B cell (primary cell): ENCODE data around the gene RERG. TPM values are rescaled to one million over a fixed set of nuclear protein-coding genes. Genes with fewer than 3 reads are reported as not detected.

Experiments used
- ATAC-seq: fragments of 200-7000 bp; cut with Tn5 transposase; one replicate; pipeline ENCODE4 v1.10.0; 2021; ENCODE audit warnings: low read depth, mild to moderate bottlenecking, moderate number of reproducible peaks, moderate library complexity
- CTCF ChIA-PET: fragments of 350-600 bp; sonication (Branson Sonifier 250); formaldehyde crosslinking; loops from one replicate; lab custom pipeline; 2021; ENCODE audit warnings: antibody characterized with exemption, inconsistent platforms; lab: Charles Lee
- POLR2A ChIA-PET: fragments of 350-600 bp; sonication (Branson Sonifier 250); formaldehyde crosslinking; loops from one replicate; lab custom pipeline; 2021; ENCODE audit warnings: antibody characterized with exemption; lab: Charles Lee
- DNase-seq: peaks from one replicate; pipeline ENCODE4 v3.0.0; 2013
- H2AFZ ChIP-seq: 2 replicates; pipeline ENCODE4 v1.6.1; 2012; ENCODE audit warnings: mild to moderate bottlenecking, low read depth, low read length; ENCODE audit not compliant: insufficient read depth, poor library complexity, severe bottlenecking
- H3K27ac ChIP-seq, 2 donors: 1 replicate in 1 of 2; 2 replicates in 1 of 2; pipeline ENCODE4 v1.5.1; 2012 to 2013; ENCODE audit warnings: low read length in 2 of 2, mild to moderate bottlenecking in 2 of 2, moderate library complexity in 1 of 2
- H3K27me3 ChIP-seq, 4 experiments: fragments of 200-600 bp in 1 of 4; sonication (generic) in 1 of 4; replicated peaks in 1 of 4; 1 replicate in 2 of 4; 2 replicates in 2 of 4; pipeline versions ENCODE4 v1.6.1 to v1.7.0; 2013 to 2016; ENCODE audit warnings: low read length in 3 of 4, mild to moderate bottlenecking in 2 of 4, mixed read lengths in 1 of 4, moderate library complexity in 1 of 4; ENCODE audit not compliant: insufficient read depth in 4 of 4, control insufficient read depth in 3 of 4; ENCODE audit errors: control extremely low read depth in 1 of 4
- H3K36me3 ChIP-seq, 2 experiments: replicated peaks in 1 of 2; 1 replicate in 1 of 2; 2 replicates in 1 of 2; pipeline versions ENCODE4 v1.6.1 to v1.7.1; 2013; ENCODE audit warnings: low read length in 1 of 2; ENCODE audit not compliant: insufficient read depth in 2 of 2, control insufficient read depth in 1 of 2; ENCODE audit errors: control extremely low read depth in 1 of 2, extremely low read depth in 1 of 2
- H3K4me1 ChIP-seq, 2 donors: fragments of 200-600 bp in 1 of 2; sonication (generic) in 1 of 2; 1 replicate in 1 of 2; 2 replicates in 1 of 2; pipeline versions ENCODE4 v1.5.1 to v1.6.1; 2013 to 2017; ENCODE audit warnings: low read length in 2 of 2; ENCODE audit not compliant: control insufficient read depth in 2 of 2, insufficient read depth in 2 of 2
- H3K4me2 ChIP-seq: replicated peaks from 2 replicates; pipeline ENCODE3; 2012; ENCODE audit warnings: mild to moderate bottlenecking, low read depth, low read length; ENCODE audit not compliant: poor library complexity, severe bottlenecking
- H3K4me3 ChIP-seq, 5 experiments: fragments of 200-600 bp in 1 of 5; sonication (generic) in 1 of 5; 1 replicate in 3 of 5; 2 replicates in 2 of 5; pipeline versions ENCODE4 v1.5.1 to v1.7.0; 2011 to 2016; ENCODE audit warnings: low read length in 4 of 5, mild to moderate bottlenecking in 4 of 5, low read depth in 2 of 5, control low read depth in 1 of 5, moderate library complexity in 1 of 5; ENCODE audit not compliant: insufficient read depth in 1 of 5; ENCODE audit errors: control extremely low read depth in 1 of 5, extremely low read depth in 1 of 5
- H3K79me2 ChIP-seq: fragments of 200-600 bp; sonication (generic); one replicate; pipeline ENCODE4 v1.6.0; 2016; ENCODE audit warnings: low read length; ENCODE audit not compliant: control insufficient read depth, insufficient read depth
- H3K9ac ChIP-seq: fragments of 200-600 bp; sonication (generic); 2 replicates; pipeline ENCODE4 v1.6.1; 2017; ENCODE audit warnings: mild to moderate bottlenecking, low read length, moderate library complexity
- H3K9me3 ChIP-seq, 3 donors: one replicate each; pipeline versions ENCODE4 v1.6.1 to v1.7.1; 2013; ENCODE audit warnings: low read length in 2 of 3; ENCODE audit not compliant: control insufficient read depth in 2 of 3, insufficient read depth in 1 of 3; ENCODE audit errors: control extremely low read depth in 1 of 3
- H4K20me1 ChIP-seq: 2 replicates; pipeline ENCODE4 v1.6.0; 2012; ENCODE audit warnings: mild to moderate bottlenecking, low read length; ENCODE audit not compliant: insufficient read depth, control insufficient read depth, poor library complexity, severe bottlenecking
- H3K27ac Mint-ChIP-seq: one replicate; pipeline ENCODE4 v1.8.0; 2021; ENCODE audit warnings: mixed read lengths
- H3K27me3 Mint-ChIP-seq: one replicate; pipeline ENCODE4 v1.8.0; 2021; ENCODE audit warnings: mixed read lengths
- H3K4me1 Mint-ChIP-seq: one replicate; pipeline ENCODE4 v1.8.0; 2021; ENCODE audit warnings: mixed read lengths
- H3K4me3 Mint-ChIP-seq: one replicate; pipeline ENCODE4 v1.8.0; 2021; ENCODE audit warnings: mixed read lengths
- H3K9me3 Mint-ChIP-seq: one replicate; pipeline ENCODE4 v1.8.0; 2022; ENCODE audit warnings: mixed read lengths; ENCODE audit not compliant: insufficient read depth
- EZH2 ChIP-seq: IDR thresholded peaks from 2 replicates; pipeline ENCODE4 v1.6.1; 2012; ENCODE audit warnings: borderline replicate concordance, low read depth, mild to moderate bottlenecking, moderate library complexity, low read length; ENCODE audit not compliant: insufficient read depth, poor library complexity, severe bottlenecking
- WGBS: methylation state at CpG from one replicate; pipeline ENCODE4 v1.1.5; 2013; ENCODE audit warnings: missing lambda C conversion rate; ENCODE audit not compliant: insufficient coverage; 5-methylcytosine and 5-hydroxymethylcytosine counted together
- intact Hi-C: fragments of 100-400 bp; cut with micrococcal nuclease; formaldehyde crosslinking; loops from one replicate; pipeline ENCODE4 v1.10.0; 2022
- polyA plus RNA-seq: library from polyadenylated mRNA; depleted of rRNA; stranded (reverse); fragments of >200 nt; gene quantifications from 2 replicates; pipeline ENCODE4 v1.2.3, GENCODE V29; 2012
- total RNA-seq, 2 donors: library from RNA; stranded (reverse); fragments of 120-200 nt in 1 of 2; gene quantifications; 1 replicate in 1 of 2; 2 replicates in 1 of 2; pipeline versions ENCODE4 v1.2.3 to v1.2.4, GENCODE V29; 2013 to 2022
- TF ChIP-seq, protein P1 (sequence below): fragments of 200-600 bp; IDR thresholded peaks from one replicate; pipeline ENCODE4 v1.8.0; 2022; ENCODE audit warnings: antibody characterized with exemption, mild to moderate bottlenecking

RERG gene
- total and polyA plus RNA-seq, 2 donors (not counting 1 experiment from before 2014, with no cell fraction given) = not detected

DNA sequence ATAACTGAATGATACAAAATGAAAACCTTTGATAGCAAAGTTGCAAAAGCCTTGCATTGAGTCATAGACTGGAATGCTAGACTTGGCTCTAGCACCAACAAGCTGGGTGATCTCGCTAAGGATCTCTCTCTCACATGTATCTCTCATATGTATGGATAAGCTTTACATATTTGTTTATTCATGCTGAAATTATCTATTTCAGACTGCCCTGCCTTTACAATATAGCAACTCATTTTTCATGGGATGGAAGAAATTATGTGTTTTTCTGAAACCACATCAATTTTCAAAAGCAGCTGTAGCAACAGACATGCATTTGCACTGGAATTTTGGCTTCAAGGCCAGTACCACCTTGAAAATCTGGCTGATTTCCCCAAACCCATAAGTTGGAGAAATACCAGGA is 11.4 kb downstream of the RERG start:
- H4K20me1 ChIP-seq = no peaks in the 10 kb centered on the region
- H3K27ac ChIP-seq = no peak overlapping the region
- no peaks in the 10 kb centered on the region for H3K9me3 ChIP-seq
- DNase-seq (no peak), ATAC-seq (no peak)
- H3K4me3 ChIP-seq = no peak overlapping the region
- CTCF ChIA-PET = interaction anchor here (1.9 kb wide), 1 partner anchor 11 kb away, joined by 6 read pairs; the partner anchor contains the start of gene RERG
- no CpG with 5 or more reads among the region's 1 CpG for WGBS
- H3K27me3 ChIP-seq = no peaks in the 10 kb centered on the region
- H3K4me3 Mint-ChIP-seq = no peak overlapping the region
- H2AFZ ChIP-seq = no peak overlapping the region
- peaks cover 15% of the 10 kb centered on the region for H3K27me3 Mint-ChIP-seq
- TF ChIP-seq EZH2 = no peak
- TF ChIP-seq, protein P1, sequence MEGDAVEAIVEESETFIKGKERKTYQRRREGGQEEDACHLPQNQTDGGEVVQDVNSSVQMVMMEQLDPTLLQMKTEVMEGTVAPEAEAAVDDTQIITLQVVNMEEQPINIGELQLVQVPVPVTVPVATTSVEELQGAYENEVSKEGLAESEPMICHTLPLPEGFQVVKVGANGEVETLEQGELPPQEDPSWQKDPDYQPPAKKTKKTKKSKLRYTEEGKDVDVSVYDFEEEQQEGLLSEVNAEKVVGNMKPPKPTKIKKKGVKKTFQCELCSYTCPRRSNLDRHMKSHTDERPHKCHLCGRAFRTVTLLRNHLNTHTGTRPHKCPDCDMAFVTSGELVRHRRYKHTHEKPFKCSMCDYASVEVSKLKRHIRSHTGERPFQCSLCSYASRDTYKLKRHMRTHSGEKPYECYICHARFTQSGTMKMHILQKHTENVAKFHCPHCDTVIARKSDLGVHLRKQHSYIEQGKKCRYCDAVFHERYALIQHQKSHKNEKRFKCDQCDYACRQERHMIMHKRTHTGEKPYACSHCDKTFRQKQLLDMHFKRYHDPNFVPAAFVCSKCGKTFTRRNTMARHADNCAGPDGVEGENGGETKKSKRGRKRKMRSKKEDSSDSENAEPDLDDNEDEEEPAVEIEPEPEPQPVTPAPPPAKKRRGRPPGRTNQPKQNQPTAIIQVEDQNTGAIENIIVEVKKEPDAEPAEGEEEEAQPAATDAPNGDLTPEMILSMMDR = no peak
- no peaks in the 10 kb centered on the region for H3K9me3 Mint-ChIP-seq
- H3K36me3 ChIP-seq = no peaks in the 10 kb centered on the region
- no peak overlapping the region for H3K4me2 ChIP-seq
- no peaks in the 10 kb centered on the region for H3K79me2 ChIP-seq
- intact Hi-C loops = no loop called here
- no peak overlapping the region for H3K9ac ChIP-seq
- no peaks in the 10 kb centered on the region for H3K4me1 ChIP-seq
- no peak overlapping the region for H3K27ac Mint-ChIP-seq
- no peaks in the 10 kb centered on the region for H3K4me1 Mint-ChIP-seq
- POLR2A ChIA-PET = no interaction called here

DNA sequence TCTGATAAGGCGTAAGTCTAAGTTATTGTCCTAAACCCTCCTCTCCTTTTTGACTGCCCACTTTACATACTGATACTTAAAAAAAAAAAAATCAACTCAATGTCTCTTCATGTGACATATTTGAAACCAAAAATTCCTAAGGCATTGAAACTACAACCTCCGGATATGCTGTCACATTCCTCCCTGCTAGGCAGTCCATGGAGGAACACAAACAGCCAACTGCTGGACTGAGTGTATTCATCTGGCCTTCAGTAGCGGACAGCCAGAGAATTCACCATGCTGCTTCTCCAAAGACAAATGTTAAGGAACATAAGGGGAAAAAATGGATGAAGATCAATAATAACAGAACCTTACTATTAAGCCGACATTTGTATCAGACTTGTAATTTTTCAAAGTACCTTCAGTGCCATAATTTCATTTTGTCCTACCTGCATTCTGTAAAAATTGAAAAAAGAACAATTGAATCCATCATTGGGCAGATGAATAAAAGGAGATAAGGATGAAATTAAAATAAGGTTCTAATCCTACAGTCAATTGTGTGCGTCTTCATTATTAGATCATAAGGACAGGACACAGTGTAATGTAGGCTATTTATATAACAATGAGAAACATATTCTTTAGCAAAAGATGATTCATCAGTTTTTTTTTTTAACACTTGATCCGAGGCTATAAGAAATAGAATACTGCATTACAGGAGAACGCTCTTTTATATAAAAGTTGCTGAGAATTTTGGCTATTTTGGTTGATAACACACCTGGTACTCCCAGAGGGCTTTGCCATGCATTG is 12.2 kb downstream of the RERG start:
- Histone ChIP-seq H3K4me1 (no peaks in the 10 kb centered on the region), H3K4me2 (no peak overlapping the region), H3K27ac (no peak overlapping the region), H3K27me3 (no peaks in the 10 kb centered on the region), H3K79me2 (no peaks in the 10 kb centered on the region), H3K9ac (no peak overlapping the region), H3K9me3 (no peaks in the 10 kb centered on the region), H4K20me1 (no peaks in the 10 kb centered on the region), H3K4me3 (no peak overlapping the region), H3K36me3 (no peaks in the 10 kb centered on the region), H2AFZ (no peak overlapping the region)
- no CpG with 5 or more reads among the region's 7 CpGs for WGBS
- intact Hi-C loops = no loop called here
- ChIA-PET POLR2A (interaction anchor here (0.6 kb wide), 1 partner anchor 1773 kb away, joined by 3 read pairs; no protein-coding TSS in a partner anchor), CTCF (interaction anchor here (1.9 to 2.0 kb wide), 2 partner anchors 12 kb away, joined by 6 to 8 read pairs; partner anchors contain the start of gene RERG)
- Mint-ChIP-seq H3K9me3 (no peaks in the 10 kb centered on the region), H3K4me1 (no peaks in the 10 kb centered on the region), H3K27me3 (peaks cover 15% of the 10 kb centered on the region), H3K27ac (no peak overlapping the region), H3K4me3 (no peak overlapping the region)
- ATAC-seq (no peak), DNase-seq (no peak)
- TF ChIP-seq, protein P1 = no peak
- TF ChIP-seq EZH2 = no peak
